K562 (cell line): ENCODE measurements around the gene FAM136A. TPM values are rescaled to one million over a fixed set of nuclear protein-coding genes. Genes with fewer than 3 reads are reported as not detected.

Source experiments
- ADNP ChIP-seq: fragments of 200-800 bp; sonication (Bioruptor generic); IDR thresholded peaks from 2 replicates; pipeline ENCODE4 v1.6.1; 2016; ENCODE audit warnings: missing genetic modification characterization, missing compliant biosample characterization
- ARID4B ChIP-seq: sonication (generic); formaldehyde crosslinking; IDR thresholded peaks from 2 replicates; pipeline ENCODE4 v1.8.0; 2022; ENCODE audit warnings: mild to moderate bottlenecking, missing genetic modification reagents
- ASH1L ChIP-seq: fragments of 450-650 bp; IDR thresholded peaks from 2 replicates; pipeline ENCODE4 v1.6.1; 2018; ENCODE audit warnings: borderline replicate concordance, mild to moderate bottlenecking, low read depth; ENCODE audit not compliant: partially characterized antibody
- CBFA2T2 ChIP-seq: fragments of 450-650 bp; conservative IDR thresholded peaks from 2 replicates; pipeline ENCODE4 v1.6.1; 2017; ENCODE audit warnings: mild to moderate bottlenecking
- CHD4 ChIP-seq: fragments of 200-600 bp; sonication (generic); IDR thresholded peaks from 3 replicates; pipeline ENCODE4 v1.6.1; 2012; ENCODE audit warnings: low read depth, mild to moderate bottlenecking, mixed read lengths, low read length, inconsistent platforms; ENCODE audit not compliant: insufficient read depth, insufficient replicate concordance, poor library complexity, severe bottlenecking
- NUFIP1 ChIP-seq: fragments of 450-650 bp; IDR thresholded peaks from 2 replicates; pipeline ENCODE4 v1.6.1; 2018; ENCODE audit not compliant: partially characterized antibody
- REST ChIP-seq, 2 experiments: fragments of 450-650 bp; formaldehyde crosslinking in 1 of 2; IDR thresholded peaks; 2 replicates each; pipeline versions ENCODE4 v1.4.0 to v1.6.1; 2014 to 2020; ENCODE audit warnings: mild to moderate bottlenecking in 2 of 2, borderline replicate concordance in 1 of 2, low read depth in 1 of 2
- ZNF668 ChIP-seq: fragments of 250-450 bp; sonication (Bioruptor Pico); IDR thresholded peaks from 2 replicates; pipeline ENCODE4 v1.8.0; 2022; ENCODE audit warnings: mild to moderate bottlenecking, inconsistent platforms
- polyA plus RNA-seq, 8 experiments: library from polyadenylated mRNA; depleted of rRNA in 4 of 8; stranded (reverse) in 5 of 8; unstranded in 3 of 8; fragments of >200 nt; fragmentation: Nextera tagmentation in 2 of 8; fragmentation: Illumina TruSeq in 1 of 8; extraction: Ambion mirVana in 2 of 8; extraction: Trizol in 1 of 8; gene quantifications; 2 replicates each; pipeline versions ENCODE4 v1.2.1 to v1.2.3, GENCODE V29; 2011 to 2014; ENCODE audit warnings: inconsistent platforms in 1 of 8, missing spikeins in 1 of 8
- total RNA-seq, 7 experiments: library from RNA; depleted of rRNA in 6 of 7; stranded (reverse); fragments of >200 nt in 6 of 7; fragmentation: Illumina TruSeq in 2 of 7; extraction: Trizol in 2 of 7; gene quantifications; 2 replicates each; pipeline versions ENCODE4 v1.2.1 to v1.2.3, GENCODE V29; 2011 to 2021; ENCODE audit warnings: low replicate concordance in 1 of 7

FAM136A gene
- total and polyA plus RNA-seq, 9 of the 15 experiments (the other 6 are each of a cell fraction or from before 2014, with no cell fraction given) = 89.0 to 151 (median 104) TPM

GRCh38 chr2:70310899-70311298 is 9.0 kb upstream of the FAM136A start (continued):
- no peak for TF ChIP-seq REST (IDR thresholded peaks at IDR 0.05; ENCODE audit: borderline replicate concordance)
- no peak for TF ChIP-seq REST (CRISPR knock-in tag; IDR thresholded peaks at IDR 0.05; ENCODE audit: low read depth)
- TF ChIP-seq ZNF668 (CRISPR knock-in tag) = no peak
- no peak for TF ChIP-seq ASH1L
- TF ChIP-seq CBFA2T2 = no peak
- TF ChIP-seq NUFIP1 = no peak
- no peak for TF ChIP-seq ARID4B (CRISPR knock-in tag)
- TF ChIP-seq CHD4 = no peak
- TF ChIP-seq ADNP (tag) = no peak
